Measurements from ENCODE around the gene LIG4. TPM values are rescaled to one million over a fixed set of nuclear protein-coding genes. Genes with fewer than 3 reads are reported as not detected.

Gene LIG4
- total and polyA plus RNA-seq, 2 experiments from 2014 or later = 5.3 to 19.2 TPM

DNA sequence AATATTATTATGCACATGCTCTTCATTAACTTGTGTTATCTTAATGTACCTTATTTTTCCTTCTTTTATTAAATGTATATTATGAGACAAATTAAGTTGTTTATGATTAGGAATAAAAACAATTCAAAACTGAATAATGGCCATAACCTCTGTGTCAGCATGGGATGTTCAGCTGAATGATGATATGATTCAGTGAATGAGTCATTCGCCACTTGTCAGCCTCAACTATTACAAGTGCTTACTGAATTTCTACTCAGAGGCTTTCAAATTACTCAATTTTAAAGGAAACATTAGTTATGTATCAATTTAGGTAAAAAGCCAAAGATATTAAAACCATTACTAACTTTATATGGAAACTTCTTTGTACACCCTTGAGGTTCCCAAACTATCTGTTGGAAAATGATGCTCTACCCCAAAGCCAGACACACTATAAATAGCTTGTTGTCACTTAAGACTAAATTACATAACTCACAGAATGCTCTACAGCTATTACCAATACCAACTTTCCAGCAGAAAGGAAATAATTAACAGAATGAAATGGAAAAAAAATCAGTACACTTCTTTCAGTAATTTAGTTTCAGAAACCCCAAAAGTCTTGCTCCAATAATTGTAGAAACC is 14.4 kb downstream of the LIG4 start:
- H3K27ac ChIP-seq = no peak overlapping the region
- H4K20me1 ChIP-seq (ENCODE audit: insufficient read depth, poor library complexity, severe bottlenecking) = no peaks in the 10 kb centered on the region
- H3K4me2 ChIP-seq = no peak overlapping the region
- no peaks in the 10 kb centered on the region for H3K9me2 ChIP-seq (replicated peaks; ENCODE audit: insufficient read depth)
- H3K79me2 ChIP-seq = no peaks in the 10 kb centered on the region
- no peaks in the 10 kb centered on the region for H3K9me3 ChIP-seq (ENCODE audit: low read depth)
- no peak for TF ChIP-seq EZH2phosphoT487 (IDR thresholded peaks at IDR 0.05; ENCODE audit: low read depth, severe bottlenecking, unreplicated experiment)
- no peak for TF ChIP-seq EZH2 (IDR thresholded peaks at IDR 0.05; ENCODE audit: borderline replicate concordance)
- TF ChIP-seq, protein P1, sequence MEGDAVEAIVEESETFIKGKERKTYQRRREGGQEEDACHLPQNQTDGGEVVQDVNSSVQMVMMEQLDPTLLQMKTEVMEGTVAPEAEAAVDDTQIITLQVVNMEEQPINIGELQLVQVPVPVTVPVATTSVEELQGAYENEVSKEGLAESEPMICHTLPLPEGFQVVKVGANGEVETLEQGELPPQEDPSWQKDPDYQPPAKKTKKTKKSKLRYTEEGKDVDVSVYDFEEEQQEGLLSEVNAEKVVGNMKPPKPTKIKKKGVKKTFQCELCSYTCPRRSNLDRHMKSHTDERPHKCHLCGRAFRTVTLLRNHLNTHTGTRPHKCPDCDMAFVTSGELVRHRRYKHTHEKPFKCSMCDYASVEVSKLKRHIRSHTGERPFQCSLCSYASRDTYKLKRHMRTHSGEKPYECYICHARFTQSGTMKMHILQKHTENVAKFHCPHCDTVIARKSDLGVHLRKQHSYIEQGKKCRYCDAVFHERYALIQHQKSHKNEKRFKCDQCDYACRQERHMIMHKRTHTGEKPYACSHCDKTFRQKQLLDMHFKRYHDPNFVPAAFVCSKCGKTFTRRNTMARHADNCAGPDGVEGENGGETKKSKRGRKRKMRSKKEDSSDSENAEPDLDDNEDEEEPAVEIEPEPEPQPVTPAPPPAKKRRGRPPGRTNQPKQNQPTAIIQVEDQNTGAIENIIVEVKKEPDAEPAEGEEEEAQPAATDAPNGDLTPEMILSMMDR (IDR thresholded peaks at IDR 0.05; ENCODE audit: poor library complexity) = no peak
- no peaks in the 10 kb centered on the region for H3K36me3 ChIP-seq (replicated peaks; ENCODE audit: insufficient read depth, low read depth)
- no peak for DNase-seq (ENCODE audit: low spot score)
- H3K4me1 ChIP-seq (ENCODE audit: insufficient read depth) = no peaks in the 10 kb centered on the region
- H2AFZ ChIP-seq = no peak overlapping the region
- 96% methylated on average over 1 of the region's 1 CpG for WGBS (ENCODE audit: low lambda C conversion rate, missing lambda C conversion rate)
- H3K27me3 ChIP-seq = no peaks in the 10 kb centered on the region
- H3K4me3 ChIP-seq = no peak overlapping the region

- no peak for DNase-seq (ENCODE audit: low spot score)
- Histone ChIP-seq H2AFZ (no peak overlapping the region), H3K27ac (no peak overlapping the region), H3K79me2 (no peaks in the 10 kb centered on the region), H3K4me3 (no peak overlapping the region), H4K20me1 (ENCODE audit: insufficient read depth, poor library complexity, severe bottlenecking) (no peaks in the 10 kb centered on the region), H3K36me3 (replicated peaks; ENCODE audit: insufficient read depth, low read depth) (no peaks in the 10 kb centered on the region), H3K9me3 (ENCODE audit: low read depth) (no peaks in the 10 kb centered on the region), H3K9me2 (replicated peaks; ENCODE audit: insufficient read depth) (no peaks in the 10 kb centered on the region), H3K4me2 (no peak overlapping the region), H3K27me3 (no peaks in the 10 kb centered on the region), H3K4me1 (ENCODE audit: insufficient read depth) (no peaks in the 10 kb centered on the region)
- no peak for TF ChIP-seq EZH2phosphoT487 (IDR thresholded peaks at IDR 0.05; ENCODE audit: low read depth, severe bottlenecking, unreplicated experiment)
- TF ChIP-seq EZH2 (IDR thresholded peaks at IDR 0.05; ENCODE audit: borderline replicate concordance) = no peak
- TF ChIP-seq, protein P1 (IDR thresholded peaks at IDR 0.05; ENCODE audit: poor library complexity) = no peak
- 81% methylated on average over 5 of the region's 5 CpGs for WGBS (ENCODE audit: low lambda C conversion rate, missing lambda C conversion rate)
These were observed 19.5 kb downstream of the LIG4 start for GRCh38 chr13:108195861-108196260.

- Histone ChIP-seq H3K9me3 (ENCODE audit: low read depth) (no peaks in the 10 kb centered on the region), H3K27me3 (no peaks in the 10 kb centered on the region), H4K20me1 (ENCODE audit: insufficient read depth, poor library complexity, severe bottlenecking) (no peaks in the 10 kb centered on the region), H3K4me2 (no peak overlapping the region), H3K36me3 (replicated peaks; ENCODE audit: insufficient read depth, low read depth) (no peaks in the 10 kb centered on the region), H2AFZ (no peak overlapping the region), H3K79me2 (no peaks in the 10 kb centered on the region), H3K4me1 (ENCODE audit: insufficient read depth) (no peaks in the 10 kb centered on the region), H3K4me3 (no peak overlapping the region), H3K9me2 (replicated peaks; ENCODE audit: insufficient read depth) (no peaks in the 10 kb centered on the region), H3K27ac (no peak overlapping the region)
- TF ChIP-seq, protein P1 (IDR thresholded peaks at IDR 0.05; ENCODE audit: poor library complexity) = no peak
- no peak for TF ChIP-seq EZH2 (IDR thresholded peaks at IDR 0.05; ENCODE audit: borderline replicate concordance)
- TF ChIP-seq EZH2phosphoT487 (IDR thresholded peaks at IDR 0.05; ENCODE audit: low read depth, severe bottlenecking, unreplicated experiment) = no peak
- DNase-seq (ENCODE audit: low spot score) = no peak
- WGBS (ENCODE audit: low lambda C conversion rate, missing lambda C conversion rate) = 75% methylated on average over 1 of the region's 1 CpG
These were observed 20.2 kb downstream of the LIG4 start for GRCh38 chr13:108195146-108195545.

Data from hepatocyte (in vitro differentiated cells).